ENCODE measurements around the gene VWA3B. TPM values are rescaled to one million over a fixed set of nuclear protein-coding genes. Genes with fewer than 3 reads are reported as not detected.

VWA3B gene
- total RNA-seq, 2 donors from 2014 or later: not detected

GRCh38 chr2:98242003-98242402, 155.0 kb downstream of the VWA3B start:
- no peaks in the 10 kb centered on the region for H3K36me3 ChIP-seq
- no peaks in the 10 kb centered on the region for H3K27me3 ChIP-seq
- H3K27ac ChIP-seq: no peak overlapping the region
- peaks cover 0 to 3% of the 10 kb centered on the region in 2 donors for H3K9me3 ChIP-seq
- no peak for TF ChIP-seq CTCF (IDR thresholded peaks at IDR 0.05)
- no peaks in the 10 kb centered on the region for H3K4me1 ChIP-seq
- H3K4me3 ChIP-seq: no peak overlapping the region
- DNase-seq (ENCODE audit: low spot score): no peak

- TF ChIP-seq CTCF (IDR thresholded peaks at IDR 0.05): no peak
- H3K27me3 ChIP-seq: no peaks in the 10 kb centered on the region
- H3K4me3 ChIP-seq: no peak overlapping the region
- no peak overlapping the region for H3K27ac ChIP-seq
- no peak for DNase-seq (ENCODE audit: low spot score)
- H3K4me1 ChIP-seq: no peaks in the 10 kb centered on the region
- peaks cover 6 to 16% of the 10 kb centered on the region in 2 donors for H3K9me3 ChIP-seq
- H3K36me3 ChIP-seq: no peaks in the 10 kb centered on the region
Observed at GRCh38 chr2:98245491-98245890, 158.5 kb downstream of the VWA3B start.

GRCh38 chr2:98247383-98247782, 160.4 kb downstream of the VWA3B start:
- Histone ChIP-seq H3K4me1 (no peaks in the 10 kb centered on the region), H3K4me3 (no peak overlapping the region), H3K27me3 (no peaks in the 10 kb centered on the region), H3K27ac (no peak overlapping the region), H3K36me3 (no peaks in the 10 kb centered on the region), H3K9me3 (peaks cover 6 to 16% of the 10 kb centered on the region in 2 donors)
- no peak for DNase-seq (ENCODE audit: low spot score)
- no peak for TF ChIP-seq CTCF (IDR thresholded peaks at IDR 0.05)

GRCh38 chr2:98252038-98252773, 165.2 kb downstream of the VWA3B start:
- Histone ChIP-seq H3K4me3 (no peak overlapping the region), H3K36me3 (no peaks in the 10 kb centered on the region), H3K27me3 (no peaks in the 10 kb centered on the region), H3K27ac (no peak overlapping the region), H3K4me1 (peaks cover 0 to 12% of the 10 kb centered on the region in 2 donors), H3K9me3 (peaks cover 5 to 11% of the 10 kb centered on the region in 2 donors)
- TF ChIP-seq CTCF (IDR thresholded peaks at IDR 0.05): no peak
- DNase-seq (ENCODE audit: low spot score): no peak

GRCh38 chr2:98253461-98254070, 166.6 kb downstream of the VWA3B start:
- DNase-seq (ENCODE audit: low spot score): no peak

More at GRCh38 chr2:98253461-98254070, 166.6 kb downstream of the VWA3B start:
- H3K36me3 ChIP-seq: no peaks in the 10 kb centered on the region
- H3K27ac ChIP-seq: no peak overlapping the region
- H3K4me3 ChIP-seq: no peak overlapping the region
- TF ChIP-seq CTCF (IDR thresholded peaks at IDR 0.05): no peak
- no peaks in the 10 kb centered on the region for H3K27me3 ChIP-seq
- H3K9me3 ChIP-seq: no peaks in the 10 kb centered on the region
- H3K4me1 ChIP-seq: peaks cover 0 to 12% of the 10 kb centered on the region in 2 donors
